KMS-11 (cell line): ENCODE results near the gene TSPAN3.

Experiments used
- H2AFZ ChIP-seq: fragments of 200-600 bp; sonication (generic); 2 replicates; pipeline ENCODE4 v1.6.1; 2016; ENCODE audit warnings: antibody characterized with exemption, mixed run types, low read depth
- H3K27ac ChIP-seq: fragments of 200-600 bp; sonication (generic); 2 replicates; pipeline ENCODE4 v1.6.1; 2016; ENCODE audit warnings: mild to moderate bottlenecking, mixed run types
- H3K27me3 ChIP-seq: fragments of 200-600 bp; sonication (generic); 2 replicates; pipeline ENCODE4 v1.6.1; 2017; ENCODE audit warnings: mild to moderate bottlenecking, low read depth, mixed run types, moderate library complexity; ENCODE audit not compliant: insufficient read depth
- H3K36me3 ChIP-seq: fragments of 200-600 bp; sonication (generic); 2 replicates; pipeline ENCODE4 v1.6.1; 2017; ENCODE audit warnings: mild to moderate bottlenecking, mixed run types; ENCODE audit not compliant: insufficient read depth
- H3K4me1 ChIP-seq: fragments of 200-600 bp; sonication (generic); 2 replicates; pipeline ENCODE4 v1.6.1; 2016; ENCODE audit warnings: mild to moderate bottlenecking, low read depth, mixed run types; ENCODE audit not compliant: poor library complexity, severe bottlenecking
- H3K4me2 ChIP-seq: fragments of 200-600 bp; sonication (generic); 2 replicates; pipeline ENCODE4 v1.7.0; 2016; ENCODE audit warnings: mild to moderate bottlenecking, mixed run types
- H3K4me3 ChIP-seq: fragments of 200-600 bp; sonication (generic); IDR thresholded peaks from 2 replicates; pipeline ENCODE4 v1.6.1; 2017; ENCODE audit warnings: low read depth, low read length, mixed read lengths; ENCODE audit not compliant: insufficient read depth
- H3K79me2 ChIP-seq: fragments of 200-600 bp; sonication (generic); 2 replicates; pipeline ENCODE4 v1.6.1; 2016; ENCODE audit warnings: low read depth, mixed run types; ENCODE audit not compliant: insufficient read depth
- H3K9ac ChIP-seq: fragments of 200-600 bp; sonication (generic); 2 replicates; pipeline ENCODE4 v1.6.1; 2016; ENCODE audit warnings: mild to moderate bottlenecking, mixed run types
- H4K20me1 ChIP-seq: fragments of 200-600 bp; sonication (generic); 2 replicates; pipeline ENCODE4 v1.6.1; 2016; ENCODE audit warnings: mild to moderate bottlenecking, mixed run types; ENCODE audit not compliant: insufficient read depth
- CTCF ChIP-seq: fragments of 200-600 bp; sonication (generic); conservative IDR thresholded peaks from 2 replicates; pipeline ENCODE4 v1.6.1; 2017; ENCODE audit warnings: low read depth, mild to moderate bottlenecking, antibody characterized with exemption, low read length, moderate library complexity, mixed read lengths

Gene TSPAN3

DNA sequence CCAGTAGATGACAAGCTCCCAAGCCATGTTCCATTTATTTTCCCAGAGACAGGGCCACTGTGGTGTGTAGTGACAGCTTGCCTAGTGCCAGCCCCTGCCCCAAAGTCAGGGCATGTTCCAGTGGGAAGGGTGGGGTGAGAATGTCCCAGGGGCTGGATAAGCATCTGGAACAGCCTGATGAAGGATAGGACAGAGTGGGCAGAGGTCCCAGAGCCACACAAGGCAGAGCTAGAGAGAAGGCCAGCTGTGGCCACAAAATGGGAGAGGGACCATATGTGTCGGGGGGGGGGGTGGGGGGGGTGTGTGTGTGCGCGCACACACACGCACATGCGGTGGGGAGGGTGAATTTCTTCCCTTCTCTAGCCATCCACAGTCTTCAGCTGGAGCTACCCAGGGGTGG lies 27.0 kb upstream of the TSPAN3 start:
- Histone ChIP-seq H3K4me1 (no peaks in the 10 kb centered on the region), H3K79me2 (no peaks in the 10 kb centered on the region), H3K36me3 (no peaks in the 10 kb centered on the region), H3K4me2 (no peak overlapping the region), H3K27me3 (no peaks in the 10 kb centered on the region), H4K20me1 (no peaks in the 10 kb centered on the region), H3K27ac (no peak overlapping the region), H2AFZ (no peak overlapping the region), H3K4me3 (no peak overlapping the region), H3K9ac (no peak overlapping the region)
- no peak for TF ChIP-seq CTCF

GRCh38 chr15:77097248-77097721 lies 26.4 kb upstream of the TSPAN3 start:
- Histone ChIP-seq H3K27me3 (no peaks in the 10 kb centered on the region), H3K4me3 (no peak overlapping the region), H3K9ac (no peak overlapping the region), H3K4me2 (no peak overlapping the region), H4K20me1 (no peaks in the 10 kb centered on the region), H2AFZ (no peak overlapping the region), H3K4me1 (no peaks in the 10 kb centered on the region), H3K36me3 (no peaks in the 10 kb centered on the region), H3K27ac (no peak overlapping the region), H3K79me2 (no peaks in the 10 kb centered on the region)
- TF ChIP-seq CTCF = no peak

- Histone ChIP-seq H4K20me1 (no peaks in the 10 kb centered on the region), H3K9ac (no peak overlapping the region), H3K79me2 (no peaks in the 10 kb centered on the region), H3K4me2 (no peak overlapping the region), H3K4me1 (no peaks in the 10 kb centered on the region), H3K4me3 (no peak overlapping the region), H3K36me3 (no peaks in the 10 kb centered on the region), H3K27me3 (no peaks in the 10 kb centered on the region), H2AFZ (no peak overlapping the region), H3K27ac (no peak overlapping the region)
- no peak for TF ChIP-seq CTCF
These were observed 25.6 kb upstream of the TSPAN3 start for GRCh38 chr15:77096541-77096940.

- Histone ChIP-seq H3K4me1 (no peaks in the 10 kb centered on the region), H2AFZ (no peak overlapping the region), H3K4me2 (no peak overlapping the region), H4K20me1 (no peaks in the 10 kb centered on the region), H3K79me2 (no peaks in the 10 kb centered on the region), H3K9ac (no peak overlapping the region), H3K27ac (no peak overlapping the region), H3K27me3 (no peaks in the 10 kb centered on the region), H3K4me3 (no peak overlapping the region), H3K36me3 (no peaks in the 10 kb centered on the region)
- no peak for TF ChIP-seq CTCF
These were observed 25.2 kb upstream of the TSPAN3 start for GRCh38 chr15:77096138-77096537.
